ENCODE data around the gene NHS.

The NHS gene

GRCh38 chrX:17732138-17732783, 357.3 kb downstream of the NHS start:
- no peak overlapping the region for H2AFZ ChIP-seq (ENCODE audit: low read depth)
- no peak overlapping the region for H3K9ac ChIP-seq
- no peaks in the 10 kb centered on the region for H3K79me2 ChIP-seq (ENCODE audit: insufficient read depth, low read depth)
- TF ChIP-seq CTCF (conservative IDR thresholded peaks at IDR 0.05; ENCODE audit: low read depth, low read length), result no peak
- no peak overlapping the region for H3K4me3 ChIP-seq (IDR thresholded peaks at IDR 0.05; ENCODE audit: insufficient read depth, low read depth, low read length)
- no peaks in the 10 kb centered on the region for H3K27me3 ChIP-seq (ENCODE audit: insufficient read depth, low read depth)
- H4K20me1 ChIP-seq (ENCODE audit: insufficient read depth), result no peaks in the 10 kb centered on the region
- H3K4me2 ChIP-seq, result no peak overlapping the region
- no peak overlapping the region for H3K27ac ChIP-seq
- H3K36me3 ChIP-seq (ENCODE audit: insufficient read depth), result no peaks in the 10 kb centered on the region
- no peaks in the 10 kb centered on the region for H3K4me1 ChIP-seq (ENCODE audit: low read depth, poor library complexity, severe bottlenecking)

GRCh38 chrX:17735406-17735805, 360.4 kb downstream of the NHS start:
- Histone ChIP-seq H3K79me2 (ENCODE audit: insufficient read depth, low read depth) (peaks cover 15% of the 10 kb centered on the region), H3K27me3 (ENCODE audit: insufficient read depth, low read depth) (no peaks in the 10 kb centered on the region), H3K36me3 (ENCODE audit: insufficient read depth) (no peaks in the 10 kb centered on the region), H3K27ac (no peak overlapping the region), H3K9ac (no peak overlapping the region), H2AFZ (ENCODE audit: low read depth) (no peak overlapping the region), H3K4me3 (IDR thresholded peaks at IDR 0.05; ENCODE audit: insufficient read depth, low read depth, low read length) (no peak overlapping the region), H4K20me1 (ENCODE audit: insufficient read depth) (no peaks in the 10 kb centered on the region; the same call in 1 of the 2 replicates), H3K4me1 (ENCODE audit: low read depth, poor library complexity, severe bottlenecking) (peaks cover 7% of the 10 kb centered on the region), H3K4me2 (no peak overlapping the region)
- no peak for TF ChIP-seq CTCF (conservative IDR thresholded peaks at IDR 0.05; ENCODE audit: low read depth, low read length)

- Histone ChIP-seq H3K4me2 (peak overlapping the region; percentile 36; the same call in 1 of the 2 replicates), H3K36me3 (ENCODE audit: insufficient read depth) (no peaks in the 10 kb centered on the region), H2AFZ (ENCODE audit: low read depth) (peak overlapping the region; percentile 69; the same call in 1 of the 2 replicates), H3K4me3 (IDR thresholded peaks at IDR 0.05; ENCODE audit: insufficient read depth, low read depth, low read length) (no peak overlapping the region), H3K9ac (peak overlapping the region; percentile 3; the same call in 1 of the 2 replicates), H3K27me3 (ENCODE audit: insufficient read depth, low read depth) (no peaks in the 10 kb centered on the region), H3K27ac (peak overlapping the region; percentile 52; the same call in 1 of the 2 replicates), H3K4me1 (ENCODE audit: low read depth, poor library complexity, severe bottlenecking) (peaks cover 7% of the 10 kb centered on the region), H4K20me1 (ENCODE audit: insufficient read depth) (no peaks in the 10 kb centered on the region; the same call in 1 of the 2 replicates), H3K79me2 (ENCODE audit: insufficient read depth, low read depth) (peaks cover 19% of the 10 kb centered on the region)
- TF ChIP-seq CTCF (conservative IDR thresholded peaks at IDR 0.05; ENCODE audit: low read depth, low read length), result no peak
Observed at GRCh38 chrX:17736478-17736855, 361.5 kb downstream of the NHS start.

GRCh38 chrX:17736856-17737709, 362.1 kb downstream of the NHS start, which contains the start of gene SCML1:
SCML1 (plus strand) TSS chrX:17737493; CDS start chrX:17744187, 6,694 bp downstream.
- Histone ChIP-seq H3K27ac (peak within 1 kb of the TSS; percentile 62), H3K27me3 (ENCODE audit: insufficient read depth, low read depth) (no peaks in the 10 kb centered on the region), H3K4me1 (ENCODE audit: low read depth, poor library complexity, severe bottlenecking) (peaks cover 7% of the 10 kb centered on the region), H4K20me1 (ENCODE audit: insufficient read depth) (no peaks in the 10 kb centered on the region; the same call in 1 of the 2 replicates), H3K4me3 (IDR thresholded peaks at IDR 0.05; ENCODE audit: insufficient read depth, low read depth, low read length) (no peak within 1 kb of the TSS), H3K9ac (peak within 1 kb of the TSS; percentile 74), H3K79me2 (ENCODE audit: insufficient read depth, low read depth) (peaks cover 19% of the 10 kb centered on the region), H3K36me3 (ENCODE audit: insufficient read depth) (no peaks in the 10 kb centered on the region), H2AFZ (ENCODE audit: low read depth) (peak within 1 kb of the TSS; percentile 69; the same call in 1 of the 2 replicates), H3K4me2 (peak within 1 kb of the TSS; percentile 96)
- no peak for TF ChIP-seq CTCF (conservative IDR thresholded peaks at IDR 0.05; ENCODE audit: low read depth, low read length)
